HG02588 (cell line): ENCODE results near the gene ZDHHC3.

Experiments
- ATAC-seq: cut with Tn5 transposase; IDR thresholded peaks from one replicate; pipeline ENCODE4 v1.9.1; 2021; ENCODE audit warnings: mild to moderate bottlenecking, moderate library complexity; ENCODE audit not compliant: unreplicated experiment

ZDHHC3 gene

GRCh38 chr3:44899683-44900367 is 76.1 kb downstream of the ZDHHC3 start:
- no peak for ATAC-seq

GRCh38 chr3:44896440-44896839 is 79.5 kb downstream of the ZDHHC3 start:
- no peak for ATAC-seq

DNA sequence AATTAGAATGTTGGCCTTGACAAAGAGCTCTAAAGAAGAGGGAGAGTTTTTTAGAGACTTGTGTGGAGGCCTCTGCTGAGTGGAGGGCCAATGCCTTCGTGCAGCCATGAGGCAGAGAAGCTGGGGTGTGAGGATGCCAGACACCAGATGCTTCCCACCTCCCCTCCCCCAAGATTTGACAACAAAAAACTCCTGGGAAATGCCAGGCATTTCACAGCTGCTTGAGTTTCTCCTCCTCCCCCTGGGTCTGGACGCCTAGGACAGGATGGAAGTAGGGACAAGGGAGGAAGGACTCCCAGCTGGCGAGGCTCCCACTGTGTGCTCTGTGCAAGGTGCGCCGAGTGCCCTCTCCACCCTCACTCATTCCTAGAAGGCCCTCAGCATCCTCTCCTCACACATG is 81.5 kb downstream of the ZDHHC3 start:
- no peak for ATAC-seq

DNA sequence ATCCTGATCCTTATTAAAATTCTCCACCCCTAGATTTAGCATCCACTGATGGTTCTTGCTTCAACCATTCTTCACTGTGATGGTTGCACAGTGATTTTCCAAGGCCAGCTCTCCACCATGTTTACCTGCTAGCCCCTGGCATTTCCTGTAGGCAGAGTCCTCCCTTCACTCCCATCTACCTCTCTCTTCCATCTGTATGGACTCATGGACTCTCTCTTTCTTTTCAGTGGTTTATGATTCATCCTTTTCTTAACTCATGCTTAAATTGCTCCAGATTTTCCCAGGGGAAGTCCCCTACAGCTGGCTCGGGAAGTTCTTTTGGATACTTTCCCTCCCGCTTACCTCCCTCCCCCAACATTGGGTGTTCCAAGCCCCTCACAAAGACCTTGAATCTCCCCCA is 82.9 kb downstream of the ZDHHC3 start:
- ATAC-seq, result no peak

DNA sequence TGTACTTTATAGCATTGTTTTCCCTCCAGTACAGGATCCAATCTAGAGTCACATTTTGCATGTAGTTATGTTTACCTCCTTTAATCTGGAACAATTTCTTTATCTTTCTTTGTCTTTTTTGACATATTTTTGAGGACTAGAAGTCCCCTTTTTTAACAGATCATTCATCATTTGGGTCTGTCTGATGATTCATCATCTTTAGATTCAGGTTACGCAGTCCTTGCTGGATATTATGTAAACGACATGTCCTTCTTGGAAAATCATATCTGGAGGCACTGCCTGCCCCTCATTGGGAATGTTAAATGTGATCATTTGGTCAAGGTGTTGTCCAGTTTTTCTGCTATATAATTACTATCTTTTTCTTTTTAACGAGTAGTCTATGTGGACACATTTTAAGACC is 83.3 kb downstream of the ZDHHC3 start:
- ATAC-seq, result no peak

GRCh38 chr3:44890852-44891251 is 85.1 kb downstream of the ZDHHC3 start:
- ATAC-seq, result no peak

GRCh38 chr3:44890258-44890657 is 85.7 kb downstream of the ZDHHC3 start:
- no peak for ATAC-seq

- no peak for ATAC-seq
Observed at GRCh38 chr3:44887101-44887500, 88.9 kb downstream of the ZDHHC3 start.

GRCh38 chr3:44886561-44886960 is 89.4 kb downstream of the ZDHHC3 start:
- no peak for ATAC-seq

DNA sequence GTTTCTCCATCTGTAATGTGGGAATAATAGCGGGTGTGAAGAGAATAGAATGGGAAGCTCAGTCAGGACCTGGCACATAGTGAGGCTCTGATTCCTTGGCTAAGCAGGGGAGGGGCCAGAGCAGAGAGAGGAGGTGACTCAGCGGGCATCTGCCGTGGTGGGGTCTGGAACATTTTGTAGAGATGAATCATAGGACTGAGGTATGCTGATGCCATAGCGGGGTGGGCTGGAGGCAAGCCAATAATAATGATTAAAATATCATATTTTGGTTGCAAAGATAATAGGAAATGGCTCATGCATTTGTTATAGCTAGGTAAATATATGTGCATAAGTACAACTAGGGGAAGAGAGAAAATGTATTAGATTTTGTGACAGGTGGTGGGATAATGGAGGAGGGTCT is 90.4 kb downstream of the ZDHHC3 start:
- no peak for ATAC-seq

- ATAC-seq, result no peak
Observed at GRCh38 chr3:44883999-44884431, 92.0 kb downstream of the ZDHHC3 start.

GRCh38 chr3:44883213-44883955 is 92.6 kb downstream of the ZDHHC3 start:
- no peak for ATAC-seq

- ATAC-seq, result no peak
Observed at GRCh38 chr3:44880284-44880683, 95.7 kb downstream of the ZDHHC3 start.

DNA sequence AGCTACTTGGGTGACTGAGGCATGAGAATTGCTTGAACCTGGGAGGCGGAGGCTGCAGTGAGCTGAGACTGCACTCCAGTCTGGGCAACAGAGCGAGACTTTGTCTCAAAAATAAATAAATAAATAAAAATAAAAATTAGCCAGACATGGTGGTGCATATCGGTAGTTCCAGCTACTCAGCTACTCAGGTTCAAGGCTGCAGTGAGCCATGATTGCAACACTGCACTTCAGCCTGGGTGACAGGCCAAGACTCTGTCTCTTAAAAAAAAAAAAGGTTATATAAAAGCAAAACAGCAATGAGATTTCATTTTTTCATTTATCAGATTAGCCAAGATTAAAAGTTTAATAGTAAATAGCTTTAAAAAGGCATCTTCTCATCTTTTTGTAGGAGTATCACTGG is 98.6 kb downstream of the ZDHHC3 start:
- no peak for ATAC-seq

DNA sequence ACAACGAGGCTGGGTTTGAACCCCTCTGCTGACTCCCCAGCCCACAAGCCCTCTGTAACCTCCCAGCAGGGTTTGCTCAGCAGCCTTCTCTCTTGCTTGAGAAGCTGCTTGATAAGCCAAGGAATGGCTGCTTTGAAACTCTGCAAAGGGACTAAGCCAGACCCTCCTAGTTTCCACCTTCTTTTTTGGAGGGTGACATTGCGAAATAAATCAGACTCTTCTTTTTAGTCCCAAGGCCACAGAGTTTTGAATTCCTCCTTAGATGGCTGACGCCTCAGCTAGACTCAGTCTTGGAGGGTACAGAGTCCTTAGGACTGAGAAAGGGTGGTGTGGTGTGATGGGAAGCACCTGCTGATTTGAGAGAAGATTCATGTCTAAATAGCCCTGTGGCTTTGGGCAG is 100.4 kb downstream of the ZDHHC3 start:
- ATAC-seq, result no peak
